Calu3 (cell line): Measurements from ENCODE around the gene SPINK2. TPM values are rescaled to one million over a fixed set of nuclear protein-coding genes. Genes with fewer than 3 reads are reported as not detected.

Source experiments
- BruUV-seq: library from RNA; stranded (reverse); fragments of 400-500 nt; replicated peaks from 2 replicates; lab custom pipeline; 2021; lab: Mats Ljungman, UMichigan
- CTCF ChIA-PET: fragments of 300-600 bp; sonication (Branson Sonifier 250); formaldehyde crosslinking; loops from one replicate; lab custom pipeline; 2022; ENCODE audit warnings: antibody characterized with exemption; lab: Charles Lee
- DNase-seq: peaks from one replicate; pipeline ENCODE4 v3.0.0; 2022
- H3K27ac Mint-ChIP-seq: one replicate; pipeline ENCODE4 v1.8.0; 2022; ENCODE audit warnings: mixed read lengths; ENCODE audit not compliant: unreplicated experiment
- H3K27me3 Mint-ChIP-seq: one replicate; pipeline ENCODE4 v1.8.0; 2022; ENCODE audit warnings: mixed read lengths; ENCODE audit not compliant: unreplicated experiment
- H3K36me3 Mint-ChIP-seq: one replicate; pipeline ENCODE4 v1.8.0; 2022; ENCODE audit warnings: mild to moderate bottlenecking, moderate library complexity, mixed read lengths; ENCODE audit not compliant: insufficient read depth, unreplicated experiment
- H3K4me1 Mint-ChIP-seq: one replicate; pipeline ENCODE4 v1.8.0; 2022; ENCODE audit warnings: mild to moderate bottlenecking, low read depth, mixed read lengths; ENCODE audit not compliant: unreplicated experiment
- H3K4me3 Mint-ChIP-seq: one replicate; pipeline ENCODE4 v1.8.0; 2022; ENCODE audit warnings: mild to moderate bottlenecking, low read depth, moderate library complexity, mixed read lengths; ENCODE audit not compliant: unreplicated experiment
- H3K9me3 Mint-ChIP-seq: one replicate; pipeline ENCODE4 v1.8.0; 2022; ENCODE audit warnings: low read depth, mixed read lengths; ENCODE audit not compliant: unreplicated experiment
- intact Hi-C: fragments of 100-400 bp; cut with micrococcal nuclease; formaldehyde crosslinking; loops from one replicate; pipeline ENCODE4 v1.10.0; 2022; ENCODE audit not compliant: unreplicated experiment
- total RNA-seq: library from RNA; stranded (reverse); gene quantifications from 2 replicates; pipeline ENCODE4 v1.2.3, GENCODE V29; 2022
- TF ChIP-seq, protein P1 (sequence below): fragments of 200-600 bp; IDR thresholded peaks from one replicate; pipeline ENCODE4 v1.8.0; 2022; ENCODE audit warnings: antibody characterized with exemption; ENCODE audit not compliant: unreplicated experiment

The SPINK2 gene
- total RNA-seq, 1 experiment from 2014 or later, result not detected

- no peak overlapping the region for H3K4me3 Mint-ChIP-seq
- no peaks in the 10 kb centered on the region for H3K4me1 Mint-ChIP-seq
- H3K27me3 Mint-ChIP-seq, result no peaks in the 10 kb centered on the region
- no peaks in the 10 kb centered on the region for H3K36me3 Mint-ChIP-seq
- TF ChIP-seq, protein P1, sequence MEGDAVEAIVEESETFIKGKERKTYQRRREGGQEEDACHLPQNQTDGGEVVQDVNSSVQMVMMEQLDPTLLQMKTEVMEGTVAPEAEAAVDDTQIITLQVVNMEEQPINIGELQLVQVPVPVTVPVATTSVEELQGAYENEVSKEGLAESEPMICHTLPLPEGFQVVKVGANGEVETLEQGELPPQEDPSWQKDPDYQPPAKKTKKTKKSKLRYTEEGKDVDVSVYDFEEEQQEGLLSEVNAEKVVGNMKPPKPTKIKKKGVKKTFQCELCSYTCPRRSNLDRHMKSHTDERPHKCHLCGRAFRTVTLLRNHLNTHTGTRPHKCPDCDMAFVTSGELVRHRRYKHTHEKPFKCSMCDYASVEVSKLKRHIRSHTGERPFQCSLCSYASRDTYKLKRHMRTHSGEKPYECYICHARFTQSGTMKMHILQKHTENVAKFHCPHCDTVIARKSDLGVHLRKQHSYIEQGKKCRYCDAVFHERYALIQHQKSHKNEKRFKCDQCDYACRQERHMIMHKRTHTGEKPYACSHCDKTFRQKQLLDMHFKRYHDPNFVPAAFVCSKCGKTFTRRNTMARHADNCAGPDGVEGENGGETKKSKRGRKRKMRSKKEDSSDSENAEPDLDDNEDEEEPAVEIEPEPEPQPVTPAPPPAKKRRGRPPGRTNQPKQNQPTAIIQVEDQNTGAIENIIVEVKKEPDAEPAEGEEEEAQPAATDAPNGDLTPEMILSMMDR, result no peak
- DNase-seq, result no peak
- H3K9me3 Mint-ChIP-seq, result no peaks in the 10 kb centered on the region
- no peak overlapping the region for H3K27ac Mint-ChIP-seq
- CTCF ChIA-PET, result no interaction called here
- intact Hi-C loops, result no loop called here
- no TSS peak for BruUV-seq
These were observed 33.4 kb downstream of the SPINK2 start for GRCh38 chr4:56788081-56788480.

GRCh38 chr4:56787380-56787779 is 34.1 kb downstream of the SPINK2 start:
- intact Hi-C loops, result no loop called here
- Mint-ChIP-seq H3K27me3 (no peaks in the 10 kb centered on the region), H3K36me3 (no peaks in the 10 kb centered on the region), H3K9me3 (no peaks in the 10 kb centered on the region), H3K27ac (no peak overlapping the region), H3K4me1 (no peaks in the 10 kb centered on the region), H3K4me3 (no peak overlapping the region)
- TF ChIP-seq, protein P1, result no peak
- CTCF ChIA-PET, result interaction anchor here (0.9 kb wide), 1 partner anchor 10 kb away, joined by 4 read pairs; no protein-coding TSS in a partner anchor
- no peak for DNase-seq
- no TSS peak for BruUV-seq

DNA sequence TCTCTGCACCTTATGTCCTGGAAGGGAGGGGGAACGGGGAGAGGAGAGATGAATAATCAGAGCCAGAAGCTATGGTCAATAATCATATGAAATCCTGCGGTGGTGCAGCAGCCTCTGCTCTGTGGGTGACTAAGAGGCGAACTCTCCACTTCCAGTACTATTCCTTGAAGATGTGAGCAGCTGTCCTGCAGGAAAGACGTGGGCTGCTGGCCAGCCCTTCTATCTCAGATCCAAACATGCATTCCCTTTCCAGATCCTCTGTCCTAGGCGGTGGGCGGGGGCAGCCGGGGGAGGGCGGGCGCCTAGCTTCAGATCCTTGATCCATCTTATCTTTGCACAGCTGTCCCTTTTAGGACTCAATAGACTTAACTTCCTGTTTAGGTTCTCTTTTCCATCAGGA is 34.5 kb downstream of the SPINK2 start:
- no peak for DNase-seq
- no peak overlapping the region for H3K4me3 Mint-ChIP-seq
- intact Hi-C loops, result no loop called here

DNA sequence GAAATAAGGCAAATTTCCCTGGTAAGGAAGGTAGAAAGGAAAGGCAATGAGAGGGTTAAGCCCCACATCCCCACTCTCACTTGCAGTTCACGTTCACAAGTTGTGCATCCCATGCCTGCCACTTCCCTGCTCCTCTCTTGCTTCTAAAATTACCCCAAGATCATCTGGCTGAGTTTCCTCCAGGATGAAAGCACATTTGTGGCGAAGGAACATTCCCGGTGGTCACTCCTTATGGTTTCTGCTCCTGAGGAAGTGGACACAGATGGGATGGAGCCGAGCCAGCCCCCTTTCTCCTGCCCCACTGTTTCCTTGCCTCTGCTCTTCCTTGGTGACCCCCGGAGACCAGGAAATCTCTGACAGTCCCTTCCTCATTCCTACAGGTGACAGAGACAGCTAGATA is 37.5 kb downstream of the SPINK2 start:
- Mint-ChIP-seq H3K27me3 (no peaks in the 10 kb centered on the region), H3K4me3 (no peak overlapping the region), H3K9me3 (no peaks in the 10 kb centered on the region), H3K4me1 (no peaks in the 10 kb centered on the region), H3K27ac (no peak overlapping the region), H3K36me3 (no peaks in the 10 kb centered on the region)
- BruUV-seq, result no TSS peak
- intact Hi-C loops, result no loop called here
- no peak for DNase-seq
- TF ChIP-seq, protein P1, result no peak
- CTCF ChIA-PET, result no interaction called here

More for the DNA sequence above, 34.5 kb downstream of the SPINK2 start:
- CTCF ChIA-PET, result interaction anchor here (0.6 to 0.9 kb wide), 2 partner anchors 10 to 174 kb away, joined by 4 read pairs; no protein-coding TSS in a partner anchor
- BruUV-seq, result no TSS peak
- H3K27me3 Mint-ChIP-seq, result no peaks in the 10 kb centered on the region
- H3K27ac Mint-ChIP-seq, result no peak overlapping the region
- H3K36me3 Mint-ChIP-seq, result no peaks in the 10 kb centered on the region
- H3K9me3 Mint-ChIP-seq, result no peaks in the 10 kb centered on the region
- H3K4me1 Mint-ChIP-seq, result no peaks in the 10 kb centered on the region
- TF ChIP-seq, protein P1, result no peak
